Non-pigmented ciliary epithelial cell (primary cell): ENCODE measurements around the gene HEMGN.
"Not testable (repeated sequence)": the region's sequence is repeated elsewhere in the genome, so short reads cannot be mapped to it uniquely, and the experiment has no call there.

Source experiments
- DNase-seq: peaks from one replicate; pipeline ENCODE4 v3.0.0-alpha.2; 2010; ENCODE audit warnings: low read depth

HEMGN gene

GRCh38 chr9:97963232-97963631 is 25.3 kb upstream of the HEMGN start:
- DNase-seq = no peak

GRCh38 chr9:97962575-97962974 is 24.6 kb upstream of the HEMGN start:
- DNase-seq = no peak

- DNase-seq = no peak
Measured at GRCh38 chr9:97962136-97962535, 24.2 kb upstream of the HEMGN start.

GRCh38 chr9:97961361-97961760 is 23.4 kb upstream of the HEMGN start:
- DNase-seq = no peak

GRCh38 chr9:97960678-97961328 is 22.8 kb upstream of the HEMGN start:
- not testable (repeated sequence) for DNase-seq

GRCh38 chr9:97959585-97959984 is 21.6 kb upstream of the HEMGN start:
- no peak for DNase-seq

- DNase-seq = peak; percentile 35
Measured at GRCh38 chr9:97958812-97959511, 21.0 kb upstream of the HEMGN start.

GRCh38 chr9:97956331-97956730 is 18.4 kb upstream of the HEMGN start:
- no peak for DNase-seq

- DNase-seq = no peak
Measured at GRCh38 chr9:97954550-97954989, 16.6 kb upstream of the HEMGN start.

- DNase-seq = not testable (repeated sequence)
Measured at GRCh38 chr9:97950873-97951272, 12.9 kb upstream of the HEMGN start.

- not testable (repeated sequence) for DNase-seq
Measured at GRCh38 chr9:97947094-97947493, 9.1 kb upstream of the HEMGN start.

- DNase-seq = not testable (repeated sequence)
Measured at GRCh38 chr9:97945470-97945869, 7.5 kb upstream of the HEMGN start.

- no peak for DNase-seq
Measured at GRCh38 chr9:97944612-97945011, 6.6 kb upstream of the HEMGN start.

GRCh38 chr9:97943308-97943855 is 5.4 kb upstream of the HEMGN start:
- no peak for DNase-seq

- DNase-seq = no peak
Measured at GRCh38 chr9:97941323-97941722, 3.4 kb upstream of the HEMGN start.

- no peak for DNase-seq
Measured at GRCh38 chr9:97940741-97941140, 2.8 kb upstream of the HEMGN start.

- DNase-seq = no peak
Measured at GRCh38 chr9:97940233-97940632, 2.3 kb upstream of the HEMGN start.

- no peak for DNase-seq
Measured at GRCh38 chr9:97936998-97937397, 974 bp downstream of the HEMGN start.

GRCh38 chr9:97935276-97935675 is 2.7 kb downstream of the HEMGN start:
- no peak for DNase-seq

- no peak for DNase-seq
Measured at GRCh38 chr9:97934321-97935115, 3.5 kb downstream of the HEMGN start.

GRCh38 chr9:97933297-97933998 is 4.5 kb downstream of the HEMGN start:
- no peak for DNase-seq

- DNase-seq = no peak
Measured at GRCh38 chr9:97930972-97931371, 7.0 kb downstream of the HEMGN start.
